Keratinocyte (primary cell): ENCODE results near the gene RIC1. TPM values are rescaled to one million over a fixed set of nuclear protein-coding genes. Genes with fewer than 3 reads are reported as not detected.

Experiments
- DNase-seq: peaks from one replicate; pipeline ENCODE4 v3.0.0-alpha.2; 2011; ENCODE audit warnings: low read depth, missing footprints, low spot score
- FAIRE-seq: peaks from 2 replicates; lab custom pipeline; 2011; peaks lifted over from hg19 to GRCh38; lab: Jason Lieb, UNC
- H2AFZ ChIP-seq: 2 replicates; pipeline ENCODE4 v1.6.0; 2012; ENCODE audit warnings: low read length, control low read depth, inconsistent platforms; ENCODE audit not compliant: control insufficient read depth
- H3K27ac ChIP-seq: 2 replicates; pipeline ENCODE4 v1.5.1; 2011; ENCODE audit warnings: low read length; ENCODE audit not compliant: control insufficient read depth, insufficient read depth
- H3K27me3 ChIP-seq: 3 replicates; pipeline ENCODE4 v1.6.0; 2011; ENCODE audit warnings: low read length; ENCODE audit not compliant: control insufficient read depth, insufficient read depth; ENCODE audit errors: extremely low read depth
- H3K36me3 ChIP-seq, 2 experiments: 2 replicates in 1 of 2; 3 replicates in 1 of 2; pipeline ENCODE4 v1.5.1; 2011; ENCODE audit warnings: low read length in 2 of 2, mild to moderate bottlenecking in 1 of 2; ENCODE audit not compliant: control insufficient read depth in 2 of 2, insufficient read depth in 2 of 2; ENCODE audit errors: extremely low read depth in 1 of 2
- H3K4me1 ChIP-seq: 3 replicates; pipeline ENCODE4 v1.5.1; 2011; ENCODE audit warnings: low read length; ENCODE audit not compliant: control insufficient read depth, insufficient read depth; ENCODE audit errors: extremely low read depth
- H3K4me2 ChIP-seq: 3 replicates; pipeline ENCODE4 v1.6.0; 2011; ENCODE audit warnings: low read depth, low read length; ENCODE audit not compliant: control insufficient read depth, insufficient read depth; ENCODE audit errors: extremely low read depth
- H3K4me3 ChIP-seq, 3 experiments: fragments of 200-600 bp in 1 of 3; sonication (generic) in 1 of 3; 2 replicates in 2 of 3; 3 replicates in 1 of 3; pipeline ENCODE4 v1.5.1; 2011 to 2016; ENCODE audit warnings: low read length in 3 of 3, mild to moderate bottlenecking in 3 of 3, control low read depth in 2 of 3, inconsistent platforms in 1 of 3, low read depth in 1 of 3, mixed read lengths in 1 of 3, mixed run types in 1 of 3, moderate library complexity in 1 of 3; ENCODE audit not compliant: control insufficient read depth in 2 of 3, insufficient read depth in 2 of 3; ENCODE audit errors: extremely low read depth in 1 of 3
- H3K79me2 ChIP-seq: 2 replicates; pipeline ENCODE4 v1.6.0; 2012; ENCODE audit warnings: low read length; ENCODE audit not compliant: control insufficient read depth, insufficient read depth
- H3K9ac ChIP-seq: 3 replicates; pipeline ENCODE4 v1.6.0; 2011; ENCODE audit warnings: low read length; ENCODE audit not compliant: control insufficient read depth, insufficient read depth; ENCODE audit errors: extremely low read depth
- H3K9me1 ChIP-seq: 3 replicates; pipeline ENCODE4 v1.6.0; 2011; ENCODE audit warnings: low read length; ENCODE audit not compliant: control insufficient read depth, insufficient read depth; ENCODE audit errors: extremely low read depth
- H3K9me3 ChIP-seq: 2 replicates; pipeline ENCODE4 v1.5.1; 2012; ENCODE audit warnings: low read depth, low read length; ENCODE audit not compliant: control insufficient read depth
- H4K20me1 ChIP-seq: 3 replicates; pipeline ENCODE4 v1.6.0; 2011; ENCODE audit warnings: low read length; ENCODE audit not compliant: control insufficient read depth, insufficient read depth; ENCODE audit errors: extremely low read depth
- CTCF ChIP-seq, 3 experiments: IDR thresholded peaks in 1 of 3; conservative IDR thresholded peaks in 1 of 3; optimal IDR thresholded peaks in 1 of 3; 2 replicates in 2 of 3; 3 replicates in 1 of 3; pipeline versions ENCODE3 to v1.5.1; 2011; ENCODE audit warnings: low read length in 3 of 3, mild to moderate bottlenecking in 3 of 3, moderate library complexity in 2 of 3, control low read depth in 1 of 3, inconsistent platforms in 1 of 3; ENCODE audit not compliant: insufficient read depth in 2 of 3; ENCODE audit errors: extremely low read depth in 1 of 3
- EZH2 ChIP-seq: IDR thresholded peaks from one replicate; pipeline ENCODE4 v1.6.1; 2012; ENCODE audit warnings: inconsistent platforms, mild to moderate bottlenecking, low read length, moderate library complexity
- dilution Hi-C: fragments of 300-500 bp; cut with MboI; formaldehyde crosslinking; loops from one replicate; pipeline ENCODE4 v1.7.0; 2020; ENCODE audit warnings: low sequenced_read_pairs; ENCODE audit not compliant: extremely low pct_ligation_motif_present
- polyA plus RNA-seq, 5 experiments: library from polyadenylated mRNA; depleted of rRNA in 3 of 5; stranded (reverse) in 3 of 5; stranded (forward) in 1 of 5; unstranded in 1 of 5; fragments of >200 nt; gene quantifications; 1 replicate in 1 of 5; 2 replicates in 3 of 5; 3 replicates in 1 of 5; pipeline versions ENCODE4 v1.2.1 to v1.2.3, GENCODE V29; 2011 to 2012; ENCODE audit warnings: missing spikeins in 2 of 5, low read depth in 1 of 5, low replicate concordance in 1 of 5

RIC1 gene
- polyA plus RNA-seq, 1 donor (not counting 4 experiments of a cell fraction or from before 2014, with no cell fraction given): 20.5 TPM

GRCh38 chr9:5800969-5801738 is 172.2 kb downstream of the RIC1 start:
- Histone ChIP-seq H3K9me3 (no peaks in the 10 kb centered on the region), H4K20me1 (no peaks in the 10 kb centered on the region), H3K4me3 (no peak overlapping the region), H3K4me1 (no peaks in the 10 kb centered on the region), H3K79me2 (no peaks in the 10 kb centered on the region), H3K27me3 (no peaks in the 10 kb centered on the region), H3K9me1 (no peaks in the 10 kb centered on the region), H3K9ac (no peak overlapping the region), H2AFZ (no peak overlapping the region), H3K27ac (no peak overlapping the region), H3K4me2 (no peak overlapping the region), H3K36me3 (peaks cover 0 to 1% of the 10 kb centered on the region in 2 experiments)
- dilution Hi-C loops: no loop called here
- TF ChIP-seq EZH2: no peak
- no peak for TF ChIP-seq CTCF (optimal IDR thresholded peaks at IDR 0.05 in 1 of 3, IDR thresholded peaks at IDR 0.05 in 1 of 3, conservative IDR thresholded peaks at IDR 0.05 in 1 of 3; ENCODE audit: extremely low read depth in 1 of 3, insufficient read depth in 2 of 3, low read length in 3 of 3)
- DNase-seq (no peak), FAIRE-seq (no peak)

- H3K4me1 ChIP-seq: no peaks in the 10 kb centered on the region
- H4K20me1 ChIP-seq: no peaks in the 10 kb centered on the region
- H3K9me3 ChIP-seq: no peaks in the 10 kb centered on the region
- TF ChIP-seq CTCF (optimal IDR thresholded peaks at IDR 0.05 in 1 of 3, IDR thresholded peaks at IDR 0.05 in 1 of 3, conservative IDR thresholded peaks at IDR 0.05 in 1 of 3; ENCODE audit: extremely low read depth in 1 of 3, insufficient read depth in 2 of 3, low read length in 3 of 3): no peak
- TF ChIP-seq EZH2: no peak
- dilution Hi-C loops: no loop called here
- H3K4me3 ChIP-seq: no peak overlapping the region
- DNase-seq (no peak), FAIRE-seq (no peak)
- H3K9me1 ChIP-seq: no peaks in the 10 kb centered on the region
- H3K79me2 ChIP-seq: no peaks in the 10 kb centered on the region
- H3K9ac ChIP-seq: no peak overlapping the region
- no peak overlapping the region for H2AFZ ChIP-seq
- no peak overlapping the region for H3K27ac ChIP-seq
- H3K36me3 ChIP-seq: peaks cover 0 to 1% of the 10 kb centered on the region in 2 experiments
- H3K4me2 ChIP-seq: no peak overlapping the region
- H3K27me3 ChIP-seq: no peaks in the 10 kb centered on the region
Measured at GRCh38 chr9:5801739-5802113, 172.8 kb downstream of the RIC1 start.
